OCI-LY3 (cell line): ENCODE data around the gene SMAD5.

Experiments
- H2AFZ ChIP-seq: fragments of 200-600, 300-600 bp; shearing (Covaris generic); 2 replicates; pipeline ENCODE4 v1.6.0; 2014; ENCODE audit warnings: antibody characterized with exemption, low read depth, low read length
- H3K27ac ChIP-seq: fragments of 200-600, 300-600 bp; sonication (generic); 2 replicates; pipeline ENCODE4 v1.5.1; 2014; ENCODE audit warnings: mild to moderate bottlenecking, low read length, moderate library complexity, mixed read lengths
- H3K27me3 ChIP-seq: fragments of 200-600, 300-600 bp; sonication (generic); 2 replicates; pipeline ENCODE4 v1.6.1; 2014; ENCODE audit warnings: low read depth, low read length, mixed read lengths
- H3K36me3 ChIP-seq: fragments of 200-600, 300-600 bp; sonication (generic); replicated peaks from 2 replicates; pipeline ENCODE3; 2014; ENCODE audit warnings: low read depth, low read length, mixed read lengths
- H3K4me1 ChIP-seq: fragments of 300-600, 200-600 bp; sonication (generic); 2 replicates; pipeline ENCODE4 v1.6.1; 2014; ENCODE audit warnings: low read length, mixed read lengths
- H3K4me2 ChIP-seq: fragments of 200-600, 300-600 bp; sonication (generic); 2 replicates; pipeline ENCODE4 v1.6.1; 2014; ENCODE audit warnings: low read length, mixed read lengths
- H3K4me3 ChIP-seq: fragments of 300-600, 200-600 bp; sonication (generic); 2 replicates; pipeline ENCODE4 v1.5.1; 2014; ENCODE audit warnings: antibody characterized with exemption, mild to moderate bottlenecking, low read length, moderate library complexity
- H3K79me2 ChIP-seq: fragments of 300-600, 200-600 bp; shearing (Covaris generic); 2 replicates; pipeline ENCODE4 v1.6.1; 2014; ENCODE audit warnings: mild to moderate bottlenecking, low read length, mixed read lengths
- H3K9ac ChIP-seq: fragments of 300-600, 200-600 bp; shearing (Covaris generic); 2 replicates; pipeline ENCODE4 v1.6.0; 2014; ENCODE audit warnings: mild to moderate bottlenecking, low read length, moderate library complexity
- H3K9me3 ChIP-seq: fragments of 200-600, 300-600 bp; shearing (Covaris generic); 2 replicates; pipeline ENCODE4 v1.6.1; 2014; ENCODE audit warnings: low read length, mixed read lengths; ENCODE audit not compliant: insufficient read depth
- H4K20me1 ChIP-seq: fragments of 200-600, 300-600 bp; sonication (generic); 2 replicates; pipeline ENCODE4 v1.6.1; 2016; ENCODE audit warnings: low read length, mixed read lengths; ENCODE audit not compliant: insufficient read depth
- EZH2phosphoT487 ChIP-seq: fragments of 200-600 bp; shearing (Covaris generic); IDR thresholded peaks from 2 replicates; pipeline ENCODE4 v1.6.1; 2018; ENCODE audit warnings: antibody characterized with exemption, mixed run types, low read depth
- TF ChIP-seq, protein P1 (sequence below): fragments of 200-600, 300-600 bp; sonication (generic); IDR thresholded peaks from 2 replicates; pipeline ENCODE4 v1.5.1; 2014; ENCODE audit warnings: antibody characterized with exemption, low read length, low read depth

SMAD5 gene

DNA sequence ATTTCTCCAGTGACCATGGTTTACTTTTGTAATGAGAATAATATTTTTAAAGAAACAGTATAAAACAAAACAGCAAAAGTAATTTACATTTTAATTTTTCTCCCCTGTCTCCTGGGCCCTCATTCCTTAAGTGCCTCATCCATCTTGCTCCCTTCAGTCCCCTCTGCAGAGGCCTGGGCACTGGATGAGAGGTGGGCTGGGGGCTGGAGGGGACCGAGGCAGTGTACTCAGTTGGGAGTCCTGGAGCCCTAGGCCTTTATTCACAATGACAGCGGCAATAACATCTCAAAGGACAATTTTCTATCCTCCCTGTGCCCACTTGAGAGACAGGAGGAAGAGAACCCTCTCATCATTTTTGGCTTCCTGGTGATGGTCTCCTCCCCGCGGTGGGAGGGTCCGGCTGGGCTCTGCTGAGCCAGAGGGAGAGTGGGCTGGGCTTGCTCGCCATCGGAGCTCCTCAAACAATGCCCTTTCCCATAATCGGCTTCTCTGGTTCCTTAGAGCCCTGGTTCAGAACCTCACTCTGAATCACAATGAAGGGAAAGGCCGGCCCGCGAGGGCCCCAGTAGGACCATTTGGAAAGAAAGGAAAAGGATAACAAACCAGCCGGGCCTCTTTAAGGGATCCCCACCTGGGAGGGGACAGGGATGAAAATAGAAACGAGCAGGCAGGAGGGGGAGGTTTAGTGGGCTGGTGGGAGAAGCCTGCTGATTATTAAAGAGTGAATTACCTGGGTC lies 70.0 kb downstream of the SMAD5 start:
- no peaks in the 10 kb centered on the region for H3K79me2 ChIP-seq
- H3K4me3 ChIP-seq, result no peak overlapping the region
- no peaks in the 10 kb centered on the region for H3K36me3 ChIP-seq
- no peaks in the 10 kb centered on the region for H3K27me3 ChIP-seq
- H3K9ac ChIP-seq, result no peak overlapping the region
- no peak overlapping the region for H3K27ac ChIP-seq
- TF ChIP-seq, protein P1, sequence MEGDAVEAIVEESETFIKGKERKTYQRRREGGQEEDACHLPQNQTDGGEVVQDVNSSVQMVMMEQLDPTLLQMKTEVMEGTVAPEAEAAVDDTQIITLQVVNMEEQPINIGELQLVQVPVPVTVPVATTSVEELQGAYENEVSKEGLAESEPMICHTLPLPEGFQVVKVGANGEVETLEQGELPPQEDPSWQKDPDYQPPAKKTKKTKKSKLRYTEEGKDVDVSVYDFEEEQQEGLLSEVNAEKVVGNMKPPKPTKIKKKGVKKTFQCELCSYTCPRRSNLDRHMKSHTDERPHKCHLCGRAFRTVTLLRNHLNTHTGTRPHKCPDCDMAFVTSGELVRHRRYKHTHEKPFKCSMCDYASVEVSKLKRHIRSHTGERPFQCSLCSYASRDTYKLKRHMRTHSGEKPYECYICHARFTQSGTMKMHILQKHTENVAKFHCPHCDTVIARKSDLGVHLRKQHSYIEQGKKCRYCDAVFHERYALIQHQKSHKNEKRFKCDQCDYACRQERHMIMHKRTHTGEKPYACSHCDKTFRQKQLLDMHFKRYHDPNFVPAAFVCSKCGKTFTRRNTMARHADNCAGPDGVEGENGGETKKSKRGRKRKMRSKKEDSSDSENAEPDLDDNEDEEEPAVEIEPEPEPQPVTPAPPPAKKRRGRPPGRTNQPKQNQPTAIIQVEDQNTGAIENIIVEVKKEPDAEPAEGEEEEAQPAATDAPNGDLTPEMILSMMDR, result no peak
- TF ChIP-seq EZH2phosphoT487, result no peak
- H3K4me1 ChIP-seq, result no peaks in the 10 kb centered on the region
- no peak overlapping the region for H3K4me2 ChIP-seq
- H4K20me1 ChIP-seq, result no peaks in the 10 kb centered on the region
- no peaks in the 10 kb centered on the region for H3K9me3 ChIP-seq
- no peak overlapping the region for H2AFZ ChIP-seq

DNA sequence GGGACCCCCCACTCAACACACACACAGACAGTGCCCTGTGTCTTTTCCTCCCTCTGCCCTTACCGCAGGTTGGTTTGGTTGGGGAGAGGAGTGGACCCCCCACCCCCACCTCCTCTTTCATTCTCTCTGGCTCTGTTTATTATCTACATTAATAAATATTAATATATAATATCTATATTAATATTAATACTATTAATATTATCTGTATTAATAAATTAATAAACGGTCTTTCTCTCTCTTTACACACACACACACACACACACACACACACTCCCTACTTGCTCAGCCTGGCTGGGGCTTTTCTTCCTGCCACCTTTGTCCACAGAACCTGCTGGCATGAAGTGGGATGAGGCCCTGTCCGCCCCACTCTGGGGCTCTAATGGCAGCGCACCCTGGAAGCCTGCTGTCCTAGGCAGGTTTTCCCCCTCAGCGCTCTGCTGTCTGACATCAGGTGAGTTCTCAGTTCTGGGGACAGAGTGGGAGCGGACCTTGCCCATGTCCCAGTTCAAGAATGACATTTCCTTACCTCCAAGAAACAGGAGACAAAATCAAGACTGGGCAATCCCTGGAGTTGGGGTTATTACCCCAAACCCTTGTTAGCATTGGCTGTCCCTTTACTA lies 70.8 kb downstream of the SMAD5 start:
- H3K79me2 ChIP-seq, result no peaks in the 10 kb centered on the region
- H2AFZ ChIP-seq, result no peak overlapping the region
- H3K36me3 ChIP-seq, result no peaks in the 10 kb centered on the region
- H3K4me2 ChIP-seq, result no peak overlapping the region
- no peaks in the 10 kb centered on the region for H3K27me3 ChIP-seq
- H3K27ac ChIP-seq, result no peak overlapping the region
- H3K9ac ChIP-seq, result no peak overlapping the region
- H4K20me1 ChIP-seq, result no peaks in the 10 kb centered on the region
- H3K9me3 ChIP-seq, result no peaks in the 10 kb centered on the region
- H3K4me3 ChIP-seq, result no peak overlapping the region
- no peaks in the 10 kb centered on the region for H3K4me1 ChIP-seq
- no peak for TF ChIP-seq EZH2phosphoT487
- TF ChIP-seq, protein P1, result no peak

DNA sequence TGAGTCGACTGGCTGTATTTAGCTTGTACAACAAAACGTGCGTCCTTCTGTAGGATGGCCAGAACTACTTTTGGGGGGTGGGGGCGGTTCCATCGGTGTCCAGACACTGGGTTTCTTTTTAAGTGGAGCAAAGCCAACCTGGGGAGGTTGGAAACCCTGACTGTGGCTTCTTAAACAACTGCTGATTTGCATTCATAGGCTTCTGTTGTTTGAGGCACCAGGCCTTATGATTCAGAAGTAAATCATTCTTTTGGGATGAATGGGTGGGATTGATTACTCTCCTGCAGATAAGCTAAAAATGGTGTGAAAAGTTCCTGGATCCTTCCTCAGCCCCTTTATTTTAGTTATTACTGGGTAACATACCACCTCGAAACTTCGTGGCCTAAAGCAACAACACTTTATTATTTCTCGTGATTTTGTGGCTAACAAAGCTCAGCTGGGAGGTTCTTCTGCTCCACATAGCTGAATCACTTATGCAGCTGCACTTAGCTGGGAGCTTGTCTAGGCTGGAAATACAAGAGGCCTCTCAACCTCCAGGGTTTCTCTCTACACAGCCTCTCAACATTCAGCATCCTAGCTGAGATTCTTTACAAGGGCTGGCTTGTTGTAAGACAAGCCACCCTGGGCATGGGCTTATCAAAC lies 72.5 kb downstream of the SMAD5 start:
- no peak overlapping the region for H3K4me2 ChIP-seq
- H3K27ac ChIP-seq, result no peak overlapping the region
- H3K4me1 ChIP-seq, result no peaks in the 10 kb centered on the region
- H3K9ac ChIP-seq, result no peak overlapping the region
- H3K79me2 ChIP-seq, result no peaks in the 10 kb centered on the region
- H4K20me1 ChIP-seq, result no peaks in the 10 kb centered on the region
- no peaks in the 10 kb centered on the region for H3K27me3 ChIP-seq
- H3K36me3 ChIP-seq, result no peaks in the 10 kb centered on the region
- no peak overlapping the region for H2AFZ ChIP-seq
- H3K9me3 ChIP-seq, result no peaks in the 10 kb centered on the region
- no peak overlapping the region for H3K4me3 ChIP-seq
- TF ChIP-seq, protein P1, result no peak
- TF ChIP-seq EZH2phosphoT487, result no peak

DNA sequence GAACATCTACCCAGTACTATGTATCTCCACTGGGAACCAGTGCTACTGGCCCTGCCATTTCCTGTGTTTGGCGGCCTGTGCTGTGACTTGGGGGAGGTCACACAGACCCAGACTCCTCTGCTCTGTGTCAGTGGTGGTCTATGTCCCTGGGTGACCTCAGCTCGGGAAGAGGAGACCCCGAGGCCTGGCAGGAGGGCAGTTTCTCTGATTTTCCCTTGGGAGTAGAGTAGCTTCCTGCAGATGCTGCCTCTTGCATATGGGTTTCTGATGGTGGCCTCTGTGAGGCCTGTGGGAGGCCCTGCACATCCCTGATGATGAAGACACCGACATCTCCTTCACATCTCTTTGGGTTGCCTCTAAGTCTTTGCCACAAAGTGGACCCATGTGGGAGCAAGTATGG lies 73.3 kb downstream of the SMAD5 start:
- no peaks in the 10 kb centered on the region for H3K9me3 ChIP-seq
- no peaks in the 10 kb centered on the region for H4K20me1 ChIP-seq
- H3K36me3 ChIP-seq, result no peaks in the 10 kb centered on the region
- H3K9ac ChIP-seq, result no peak overlapping the region
- H3K4me1 ChIP-seq, result no peaks in the 10 kb centered on the region
- no peak overlapping the region for H3K27ac ChIP-seq
- H3K79me2 ChIP-seq, result no peaks in the 10 kb centered on the region
- TF ChIP-seq EZH2phosphoT487, result no peak
- TF ChIP-seq, protein P1, result no peak
- no peaks in the 10 kb centered on the region; the same call in 1 of the 2 replicates for H3K27me3 ChIP-seq
- no peak overlapping the region for H3K4me3 ChIP-seq
- no peak overlapping the region for H2AFZ ChIP-seq
- H3K4me2 ChIP-seq, result no peak overlapping the region
